ENCODE data around the gene CCDC18.

CCDC18 gene, protein sequence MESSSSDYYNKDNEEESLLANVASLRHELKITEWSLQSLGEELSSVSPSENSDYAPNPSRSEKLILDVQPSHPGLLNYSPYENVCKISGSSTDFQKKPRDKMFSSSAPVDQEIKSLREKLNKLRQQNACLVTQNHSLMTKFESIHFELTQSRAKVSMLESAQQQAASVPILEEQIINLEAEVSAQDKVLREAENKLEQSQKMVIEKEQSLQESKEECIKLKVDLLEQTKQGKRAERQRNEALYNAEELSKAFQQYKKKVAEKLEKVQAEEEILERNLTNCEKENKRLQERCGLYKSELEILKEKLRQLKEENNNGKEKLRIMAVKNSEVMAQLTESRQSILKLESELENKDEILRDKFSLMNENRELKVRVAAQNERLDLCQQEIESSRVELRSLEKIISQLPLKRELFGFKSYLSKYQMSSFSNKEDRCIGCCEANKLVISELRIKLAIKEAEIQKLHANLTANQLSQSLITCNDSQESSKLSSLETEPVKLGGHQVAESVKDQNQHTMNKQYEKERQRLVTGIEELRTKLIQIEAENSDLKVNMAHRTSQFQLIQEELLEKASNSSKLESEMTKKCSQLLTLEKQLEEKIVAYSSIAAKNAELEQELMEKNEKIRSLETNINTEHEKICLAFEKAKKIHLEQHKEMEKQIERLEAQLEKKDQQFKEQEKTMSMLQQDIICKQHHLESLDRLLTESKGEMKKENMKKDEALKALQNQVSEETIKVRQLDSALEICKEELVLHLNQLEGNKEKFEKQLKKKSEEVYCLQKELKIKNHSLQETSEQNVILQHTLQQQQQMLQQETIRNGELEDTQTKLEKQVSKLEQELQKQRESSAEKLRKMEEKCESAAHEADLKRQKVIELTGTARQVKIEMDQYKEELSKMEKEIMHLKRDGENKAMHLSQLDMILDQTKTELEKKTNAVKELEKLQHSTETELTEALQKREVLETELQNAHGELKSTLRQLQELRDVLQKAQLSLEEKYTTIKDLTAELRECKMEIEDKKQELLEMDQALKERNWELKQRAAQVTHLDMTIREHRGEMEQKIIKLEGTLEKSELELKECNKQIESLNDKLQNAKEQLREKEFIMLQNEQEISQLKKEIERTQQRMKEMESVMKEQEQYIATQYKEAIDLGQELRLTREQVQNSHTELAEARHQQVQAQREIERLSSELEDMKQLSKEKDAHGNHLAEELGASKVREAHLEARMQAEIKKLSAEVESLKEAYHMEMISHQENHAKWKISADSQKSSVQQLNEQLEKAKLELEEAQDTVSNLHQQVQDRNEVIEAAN (N-terminal part only)

DNA sequence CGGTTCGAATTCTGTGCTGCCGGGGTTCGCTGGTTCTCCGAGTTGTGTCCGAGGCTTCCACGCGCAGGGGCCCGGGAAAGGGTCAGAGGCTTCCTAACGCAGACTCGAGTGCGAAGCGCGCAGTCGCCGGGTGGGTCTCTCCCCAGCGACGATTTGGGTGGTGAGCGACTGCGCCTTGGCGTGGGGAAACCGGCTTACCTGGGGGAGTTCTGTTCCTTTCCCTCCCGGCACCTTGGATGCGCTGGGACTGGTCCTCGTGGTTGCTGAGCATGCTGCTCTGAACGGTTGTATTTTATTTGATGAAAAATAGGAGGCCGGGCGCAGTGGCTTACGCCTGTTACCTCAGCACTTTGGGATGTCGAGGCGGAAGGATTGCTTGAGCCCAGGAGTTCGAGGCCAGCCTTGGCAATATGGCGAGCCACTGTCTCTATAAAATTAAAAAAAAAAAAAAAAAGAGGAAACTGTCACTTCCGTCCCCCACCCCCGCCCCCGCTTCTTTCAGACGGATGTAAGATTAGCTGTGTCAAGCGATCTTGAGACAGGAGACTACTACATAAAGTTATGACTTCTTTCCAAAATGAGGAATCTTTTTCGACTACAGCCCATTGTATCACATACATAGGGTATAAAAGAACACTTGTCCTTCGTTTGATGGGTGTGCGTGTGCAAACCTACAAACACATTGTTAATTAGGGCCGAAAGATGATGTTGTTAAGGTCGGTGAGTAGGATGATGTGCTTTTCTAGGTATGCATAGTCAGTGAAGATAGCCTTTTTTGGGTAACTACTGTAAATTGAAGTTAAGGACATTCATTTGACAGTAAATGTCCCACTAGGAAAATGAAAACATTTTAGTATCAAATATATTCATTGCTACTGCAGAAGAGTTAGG, at the start of gene CCDC18:
CCDC18 (plus strand) TSS at position 2 of the 891 bp plus-strand sequence. CDS start 2,638 bp downstream, outside the sequence.
- DNase-seq (no peak), ATAC-seq (peak; percentile 27)
- H3K27ac Mint-ChIP-seq, result peak within 1 kb of the TSS; percentile 99
- H3K4me1 Mint-ChIP-seq, result peaks cover 56% of the 10 kb centered on the region
- no peaks in the 10 kb centered on the region for H3K27me3 Mint-ChIP-seq
- H3K9me3 Mint-ChIP-seq, result no peaks in the 10 kb centered on the region
- H3K4me3 Mint-ChIP-seq, result peak within 1 kb of the TSS; percentile 95 to 99

GRCh38 chr1:93132638-93133037, 47.9 kb upstream of the CCDC18 start:
- DNase-seq (no peak), ATAC-seq (no peak)
- Mint-ChIP-seq H3K4me3 (no peak overlapping the region), H3K27me3 (no peaks in the 10 kb centered on the region), H3K4me1 (no peaks in the 10 kb centered on the region), H3K9me3 (no peaks in the 10 kb centered on the region), H3K27ac (no peak overlapping the region)

GRCh38 chr1:93136445-93136844, 44.1 kb upstream of the CCDC18 start:
- H3K27me3 Mint-ChIP-seq, result no peaks in the 10 kb centered on the region
- ATAC-seq, result no peak
- H3K27ac Mint-ChIP-seq, result no peak overlapping the region
- no peak for DNase-seq
- no peak overlapping the region for H3K4me3 Mint-ChIP-seq
- H3K9me3 Mint-ChIP-seq, result no peaks in the 10 kb centered on the region
- no peaks in the 10 kb centered on the region for H3K4me1 Mint-ChIP-seq

DNA sequence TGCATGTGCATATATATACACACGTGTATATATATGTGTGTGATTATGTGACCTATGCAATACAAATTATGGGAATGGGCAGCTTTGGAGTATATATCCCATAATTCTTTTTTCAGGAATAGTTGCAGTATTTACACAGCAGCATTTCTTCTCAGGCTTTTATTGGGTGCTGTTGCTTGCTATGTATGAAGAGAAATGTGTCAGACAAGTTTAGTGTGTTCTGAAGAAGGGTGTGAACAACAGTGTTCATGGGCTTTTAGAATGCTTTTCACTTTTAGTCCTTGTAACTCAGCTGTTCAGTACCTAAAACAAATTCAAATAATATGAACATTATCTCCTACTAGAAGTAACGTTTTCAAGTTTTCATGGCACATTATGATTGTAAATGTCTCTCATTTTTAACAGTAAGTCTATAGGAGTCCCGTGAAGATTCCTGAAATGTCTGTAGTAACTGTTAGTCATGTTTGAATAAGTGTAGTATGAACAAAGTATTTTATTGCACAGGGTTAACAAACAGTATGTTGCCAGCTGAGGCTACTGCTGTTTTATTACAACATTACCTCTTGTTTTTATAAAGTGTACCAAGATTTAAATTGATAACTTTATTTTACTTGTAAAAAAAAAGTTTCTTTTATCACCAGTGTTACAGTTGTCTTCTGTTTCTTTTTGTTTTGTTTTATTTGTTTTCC, 42.8 kb upstream of the CCDC18 start:
- Mint-ChIP-seq H3K27ac (no peak overlapping the region), H3K9me3 (no peaks in the 10 kb centered on the region), H3K4me3 (no peak overlapping the region), H3K4me1 (no peaks in the 10 kb centered on the region), H3K27me3 (no peaks in the 10 kb centered on the region)
- ATAC-seq (no peak), DNase-seq (no peak)

DNA sequence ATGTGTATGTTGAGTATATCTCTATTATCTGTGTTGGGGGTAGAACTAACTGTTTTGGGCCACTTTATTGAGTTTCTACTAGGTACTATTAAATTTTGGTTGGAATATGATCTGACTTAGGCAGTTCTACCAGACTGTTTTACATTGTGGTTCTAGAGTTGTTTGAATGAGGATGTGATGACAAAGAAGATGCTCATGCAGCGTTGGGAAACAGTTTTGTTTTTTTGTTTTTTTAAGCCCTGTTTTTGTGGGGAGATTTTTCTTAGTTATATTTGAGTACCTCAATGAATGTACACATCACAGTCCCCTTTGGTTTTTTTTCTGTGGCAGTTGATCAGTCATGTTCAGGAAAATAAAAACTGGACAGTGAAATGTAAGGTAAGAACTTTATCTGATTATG, 40.4 kb upstream of the CCDC18 start:
- Mint-ChIP-seq H3K4me3 (no peak overlapping the region), H3K27ac (peak overlapping the region in 1 of 2 donors; percentile 76)

DNA sequence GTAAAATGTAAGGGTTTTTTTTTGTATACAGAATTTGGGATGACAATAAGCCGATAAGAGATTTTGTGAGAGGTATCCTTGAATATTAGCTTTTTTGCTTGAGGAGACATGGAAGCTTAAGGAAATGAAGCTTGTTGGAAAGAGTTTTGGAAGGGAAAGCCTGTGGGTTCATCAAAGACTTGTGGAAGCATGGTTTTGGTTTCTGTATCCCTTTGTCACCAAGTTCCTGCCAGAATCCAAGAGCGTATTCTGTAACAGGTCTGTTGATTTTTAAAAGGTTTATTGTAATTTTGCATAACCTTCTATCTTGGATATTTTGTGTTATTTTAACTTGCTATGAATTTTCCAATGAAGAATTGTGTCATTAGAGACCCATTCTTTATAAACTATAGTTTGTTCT, 38.4 kb upstream of the CCDC18 start:
- peak overlapping the region in 1 of 2 donors; percentile 12 for H3K27ac Mint-ChIP-seq
- H3K4me1 Mint-ChIP-seq, result no peaks in the 10 kb centered on the region
- no peaks in the 10 kb centered on the region for H3K9me3 Mint-ChIP-seq
- ATAC-seq, result no peak
- no peak overlapping the region for H3K4me3 Mint-ChIP-seq
- H3K27me3 Mint-ChIP-seq, result no peaks in the 10 kb centered on the region
- no peak for DNase-seq

More for the DNA sequence above, 40.4 kb upstream of the CCDC18 start:
- ATAC-seq (no peak), DNase-seq (no peak)
- Mint-ChIP-seq H3K4me1 (no peaks in the 10 kb centered on the region), H3K9me3 (no peaks in the 10 kb centered on the region), H3K27me3 (no peaks in the 10 kb centered on the region)

DNA sequence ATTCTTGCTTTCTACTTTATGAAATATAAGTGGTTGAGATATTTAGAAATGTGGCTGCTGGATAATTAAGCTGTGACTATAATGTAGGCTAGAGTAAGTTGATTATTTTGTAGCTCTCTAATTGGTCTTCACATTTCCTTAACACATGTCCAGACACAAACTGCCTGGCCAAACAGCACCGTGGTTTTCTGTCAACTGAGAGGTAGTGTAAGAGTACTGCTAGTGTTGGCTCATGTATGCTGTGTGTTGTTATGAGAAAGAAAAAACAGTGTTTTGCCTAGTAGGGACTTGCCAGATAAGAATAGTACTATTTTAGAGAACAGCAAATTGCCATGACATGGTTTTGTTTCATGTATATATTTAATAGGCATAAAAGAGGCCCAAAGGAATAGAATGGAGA, 37.4 kb upstream of the CCDC18 start:
- no peaks in the 10 kb centered on the region for H3K27me3 Mint-ChIP-seq
- no peak for ATAC-seq
- no peak overlapping the region for H3K4me3 Mint-ChIP-seq
- no peaks in the 10 kb centered on the region for H3K9me3 Mint-ChIP-seq
- no peak overlapping the region for H3K27ac Mint-ChIP-seq
- no peaks in the 10 kb centered on the region for H3K4me1 Mint-ChIP-seq
- no peak for DNase-seq

GRCh38 chr1:93143769-93144168, 36.8 kb upstream of the CCDC18 start:
- no peaks in the 10 kb centered on the region for H3K27me3 Mint-ChIP-seq
- H3K4me1 Mint-ChIP-seq, result no peaks in the 10 kb centered on the region
- no peaks in the 10 kb centered on the region for H3K9me3 Mint-ChIP-seq
- ATAC-seq, result no peak
- H3K4me3 Mint-ChIP-seq, result no peak overlapping the region
- DNase-seq, result no peak
- no peak overlapping the region for H3K27ac Mint-ChIP-seq

- peaks cover 6% of the 10 kb centered on the region for H3K4me1 Mint-ChIP-seq
- no peaks in the 10 kb centered on the region for H3K27me3 Mint-ChIP-seq
- no peak overlapping the region for H3K27ac Mint-ChIP-seq
- H3K4me3 Mint-ChIP-seq, result no peak overlapping the region
- no peaks in the 10 kb centered on the region for H3K9me3 Mint-ChIP-seq
- no peak for ATAC-seq
- no peak for DNase-seq
Observed at GRCh38 chr1:93148001-93148400, 32.5 kb upstream of the CCDC18 start.

DNA sequence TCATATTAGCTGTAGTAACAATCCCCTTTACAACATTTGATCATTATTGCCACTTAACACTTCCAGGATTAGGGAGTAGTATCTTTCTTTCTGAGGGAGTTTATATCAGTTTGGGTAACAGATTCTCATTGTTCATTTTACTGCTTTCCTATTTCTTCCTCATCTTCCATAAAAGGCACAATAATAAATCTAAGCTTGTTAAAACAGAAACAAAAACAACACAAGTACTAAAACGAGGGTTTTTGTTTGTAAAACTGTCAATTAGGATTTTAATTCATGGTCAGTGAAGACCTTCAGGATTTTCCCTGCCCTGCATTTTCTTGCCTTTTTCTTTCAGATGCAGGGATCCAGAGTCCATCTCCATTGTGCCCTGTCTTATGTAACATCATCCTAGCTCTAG, 29.8 kb upstream of the CCDC18 start:
- DNase-seq (no peak), ATAC-seq (no peak)
- Mint-ChIP-seq H3K4me1 (peaks cover 18% of the 10 kb centered on the region), H3K27me3 (no peaks in the 10 kb centered on the region), H3K27ac (peak overlapping the region in 1 of 2 donors; percentile 45), H3K4me3 (no peak overlapping the region), H3K9me3 (no peaks in the 10 kb centered on the region)

DNA sequence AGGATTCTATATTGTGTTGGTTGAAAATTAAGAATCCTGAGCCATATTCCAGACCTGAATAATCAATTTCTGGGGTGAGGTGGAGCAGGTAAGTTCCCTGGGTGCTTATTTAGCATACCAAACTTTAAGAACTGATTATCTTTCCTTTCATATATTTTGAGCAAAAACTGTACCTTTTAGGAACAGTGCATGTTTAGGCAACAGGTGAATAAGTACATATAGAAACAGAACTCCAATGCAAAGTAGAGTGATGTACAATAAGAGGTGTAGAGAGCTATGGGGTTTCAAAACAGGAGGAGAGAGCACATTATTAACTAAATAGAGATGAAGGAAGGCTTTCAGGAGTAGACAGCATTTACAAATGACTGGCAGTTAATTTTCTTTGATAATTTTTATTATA, 29.1 kb upstream of the CCDC18 start:
- Mint-ChIP-seq H3K27ac (peak overlapping the region in 1 of 2 donors; percentile 29), H3K4me1 (peaks cover 18% of the 10 kb centered on the region), H3K4me3 (no peak overlapping the region), H3K27me3 (no peaks in the 10 kb centered on the region), H3K9me3 (no peaks in the 10 kb centered on the region)
- ATAC-seq, result no peak
- DNase-seq, result no peak

DNA sequence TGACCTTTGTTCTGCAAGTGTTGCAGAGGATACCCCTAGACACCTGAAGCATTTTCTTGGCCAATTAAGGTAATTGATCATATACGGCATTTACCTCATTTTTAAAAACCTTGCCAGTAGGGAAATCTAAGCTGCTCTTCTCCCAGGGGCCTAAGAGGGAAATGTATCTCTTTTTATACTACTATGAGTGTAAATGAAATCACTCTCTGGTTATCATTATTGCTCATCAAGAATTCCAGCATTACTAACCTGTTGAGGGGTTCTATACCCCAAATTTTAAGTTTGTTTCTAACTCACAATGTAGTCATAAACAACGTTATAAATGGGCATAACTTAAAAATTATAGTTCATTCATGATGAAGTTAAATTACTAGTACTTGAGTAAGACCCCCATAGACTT, 27.7 kb upstream of the CCDC18 start:
- no peak for DNase-seq
- Mint-ChIP-seq H3K27me3 (no peaks in the 10 kb centered on the region), H3K27ac (no peak overlapping the region), H3K4me3 (no peak overlapping the region), H3K4me1 (peaks cover 18% of the 10 kb centered on the region), H3K9me3 (no peaks in the 10 kb centered on the region)
- no peak for ATAC-seq

DNA sequence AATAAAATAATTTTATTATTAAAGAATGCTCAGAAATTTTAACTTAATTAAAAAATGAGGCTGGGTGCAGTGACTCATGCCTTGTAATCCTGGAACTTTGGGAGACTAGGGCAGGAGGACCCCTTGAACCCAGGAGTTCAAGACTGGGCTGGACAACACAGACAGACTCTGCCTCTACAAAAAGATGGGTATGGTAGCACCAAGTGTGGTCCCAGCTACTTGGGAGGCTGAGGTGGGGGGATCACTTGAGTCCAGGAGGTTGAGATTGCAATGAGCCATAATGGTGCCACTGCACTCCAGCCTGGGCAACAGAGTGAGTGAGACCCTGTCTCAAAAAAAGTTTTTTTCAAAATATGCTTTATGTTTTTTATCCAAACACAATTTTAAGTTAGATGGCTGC, 25.6 kb upstream of the CCDC18 start:
- Mint-ChIP-seq H3K9me3 (no peaks in the 10 kb centered on the region), H3K4me1 (peaks cover 18% of the 10 kb centered on the region), H3K27me3 (no peaks in the 10 kb centered on the region), H3K27ac (no peak overlapping the region), H3K4me3 (no peak overlapping the region)
- no peak for DNase-seq
- no peak for ATAC-seq

- no peak overlapping the region for H3K4me3 Mint-ChIP-seq
- peak; percentile 73 for ATAC-seq
- H3K27ac Mint-ChIP-seq, result peak overlapping the region in 1 of 2 donors; percentile 20
- H3K4me1 Mint-ChIP-seq, result peaks cover 18% of the 10 kb centered on the region
- H3K9me3 Mint-ChIP-seq, result no peaks in the 10 kb centered on the region
- DNase-seq, result no peak
- no peaks in the 10 kb centered on the region for H3K27me3 Mint-ChIP-seq
Observed at GRCh38 chr1:93155335-93155734, 25.2 kb upstream of the CCDC18 start.
